HEK293 (cell line): ENCODE data around the gene HSPG2.

Experiments
- CTCF ChIP-seq: fragments of 450-650 bp; formaldehyde crosslinking; IDR thresholded peaks from 2 replicates; pipeline ENCODE4 v1.5.1; 2016; ENCODE audit warnings: missing biosample characterization, missing genetic modification characterization
- FEZF1 ChIP-seq: fragments of 450-650 bp; formaldehyde crosslinking; IDR thresholded peaks from 2 replicates; pipeline ENCODE4 v1.5.1; 2016; ENCODE audit warnings: missing biosample characterization, missing genetic modification characterization
- GLI4 ChIP-seq: fragments of 450-650 bp; formaldehyde crosslinking; IDR thresholded peaks from 2 replicates; pipeline ENCODE4 v1.5.1; 2016; ENCODE audit warnings: missing biosample characterization, missing genetic modification characterization
- KLF9 ChIP-seq: fragments of 450-650 bp; formaldehyde crosslinking; IDR thresholded peaks from 2 replicates; pipeline ENCODE4 v1.5.1; 2016; ENCODE audit warnings: missing biosample characterization, missing genetic modification characterization, low read depth
- MZF1 ChIP-seq: fragments of 450-650 bp; formaldehyde crosslinking; IDR thresholded peaks from 2 replicates; pipeline ENCODE4 v1.5.1; 2017; ENCODE audit warnings: missing biosample characterization, missing genetic modification characterization, borderline replicate concordance
- REST ChIP-seq: fragments of 450-650 bp; formaldehyde crosslinking; IDR thresholded peaks from 2 replicates; pipeline ENCODE4 v1.5.1; 2016; ENCODE audit warnings: missing biosample characterization, missing genetic modification characterization
- ZBTB21 ChIP-seq: fragments of 450-650 bp; formaldehyde crosslinking; IDR thresholded peaks from 2 replicates; pipeline ENCODE4 v1.5.1; 2017; ENCODE audit warnings: missing biosample characterization, missing genetic modification characterization
- ZBTB49 ChIP-seq: fragments of 450-650 bp; formaldehyde crosslinking; IDR thresholded peaks from 2 replicates; pipeline ENCODE4 v1.5.1; 2016; ENCODE audit warnings: missing biosample characterization, missing genetic modification characterization, low read depth
- ZNF121 ChIP-seq: fragments of 450-650 bp; formaldehyde crosslinking; IDR thresholded peaks from 2 replicates; pipeline ENCODE4 v1.5.1; 2016; ENCODE audit warnings: missing biosample characterization, missing genetic modification characterization
- ZNF132 ChIP-seq: fragments of 450-650 bp; formaldehyde crosslinking; IDR thresholded peaks from 2 replicates; pipeline ENCODE4 v1.5.1; 2017; ENCODE audit warnings: missing biosample characterization, missing genetic modification characterization, borderline replicate concordance
- ZNF549 ChIP-seq: fragments of 450-650 bp; IDR thresholded peaks from 2 replicates; pipeline ENCODE4 v1.5.1; 2018; ENCODE audit warnings: missing biosample characterization, missing genetic modification characterization, mild to moderate bottlenecking, inconsistent platforms, moderate library complexity
- ZSCAN23 ChIP-seq: fragments of 450-650 bp; formaldehyde crosslinking; IDR thresholded peaks from 2 replicates; pipeline ENCODE4 v1.5.1; 2016; ENCODE audit warnings: missing biosample characterization, missing genetic modification characterization

GRCh38 chr1:21866707-21867043, 70.4 kb downstream of the HSPG2 start:
- TF ChIP-seq MZF1 (tag by site-specific recombination) (no peak), CTCF (tag by site-specific recombination) (no peak), REST (tag by site-specific recombination) (no peak), ZNF549 (tag by site-specific recombination) (no peak), ZBTB21 (tag by site-specific recombination) (no peak), ZSCAN23 (tag by site-specific recombination) (no peak), ZNF132 (no peak), ZBTB49 (no peak), GLI4 (tag by site-specific recombination) (no peak), KLF9 (no peak), ZNF121 (tag by site-specific recombination) (no peak), FEZF1 (tag by site-specific recombination) (no peak)
